NCI-H2227 treated with DMSO at 0.1 percent for 48 hours (cell line): Measurements from ENCODE around the gene DPP8.

Experiments used
- DNase-seq: peaks from one replicate; lab custom pipeline; 2025; lab: John Stamatoyannopoulos, UW

Gene DPP8

GRCh38 chr15:65423976-65424679 lies 93.4 kb downstream of the DPP8 start:
- no peak for DNase-seq

DNA sequence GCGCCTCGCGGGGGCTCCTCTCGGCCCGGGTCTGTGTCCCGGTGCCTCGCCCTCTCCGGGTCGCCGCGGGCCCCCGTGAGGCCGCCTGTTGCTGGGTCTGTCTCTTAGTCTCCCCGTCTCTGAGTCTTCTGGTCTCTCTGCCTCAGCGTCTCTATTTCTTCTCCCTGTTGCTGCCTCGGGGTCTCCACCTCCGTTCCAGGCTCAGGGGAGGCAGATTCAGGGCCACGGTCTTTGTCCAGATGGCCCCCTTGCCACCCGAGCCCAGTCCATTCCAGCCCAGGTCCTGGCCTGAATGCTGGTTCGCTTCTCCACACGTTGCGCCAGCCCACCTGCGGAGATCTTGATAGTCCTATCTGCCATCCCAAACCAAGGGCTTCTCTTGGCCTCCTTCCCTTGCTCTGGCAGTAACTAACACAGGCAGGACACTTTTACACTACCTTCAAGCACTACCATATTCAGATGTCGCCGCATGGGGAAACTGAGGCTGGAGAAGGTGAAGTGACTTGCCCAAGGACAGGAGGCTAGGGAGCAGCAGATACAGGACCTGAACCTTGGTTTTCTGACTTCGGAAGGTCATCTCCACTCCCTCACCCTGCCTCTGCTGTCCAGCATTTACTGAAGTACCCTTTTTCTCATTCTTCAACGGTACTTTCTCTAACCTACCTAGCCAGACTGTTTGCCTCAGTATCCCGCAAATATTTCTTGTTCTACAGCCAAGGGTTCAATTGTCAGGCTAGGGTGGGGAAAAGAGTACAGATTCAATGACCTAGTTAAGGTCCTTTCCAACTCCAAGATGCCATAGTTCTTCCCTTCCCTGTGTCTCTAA lies 94.1 kb downstream of the DPP8 start:
- DNase-seq, result no peak

DNA sequence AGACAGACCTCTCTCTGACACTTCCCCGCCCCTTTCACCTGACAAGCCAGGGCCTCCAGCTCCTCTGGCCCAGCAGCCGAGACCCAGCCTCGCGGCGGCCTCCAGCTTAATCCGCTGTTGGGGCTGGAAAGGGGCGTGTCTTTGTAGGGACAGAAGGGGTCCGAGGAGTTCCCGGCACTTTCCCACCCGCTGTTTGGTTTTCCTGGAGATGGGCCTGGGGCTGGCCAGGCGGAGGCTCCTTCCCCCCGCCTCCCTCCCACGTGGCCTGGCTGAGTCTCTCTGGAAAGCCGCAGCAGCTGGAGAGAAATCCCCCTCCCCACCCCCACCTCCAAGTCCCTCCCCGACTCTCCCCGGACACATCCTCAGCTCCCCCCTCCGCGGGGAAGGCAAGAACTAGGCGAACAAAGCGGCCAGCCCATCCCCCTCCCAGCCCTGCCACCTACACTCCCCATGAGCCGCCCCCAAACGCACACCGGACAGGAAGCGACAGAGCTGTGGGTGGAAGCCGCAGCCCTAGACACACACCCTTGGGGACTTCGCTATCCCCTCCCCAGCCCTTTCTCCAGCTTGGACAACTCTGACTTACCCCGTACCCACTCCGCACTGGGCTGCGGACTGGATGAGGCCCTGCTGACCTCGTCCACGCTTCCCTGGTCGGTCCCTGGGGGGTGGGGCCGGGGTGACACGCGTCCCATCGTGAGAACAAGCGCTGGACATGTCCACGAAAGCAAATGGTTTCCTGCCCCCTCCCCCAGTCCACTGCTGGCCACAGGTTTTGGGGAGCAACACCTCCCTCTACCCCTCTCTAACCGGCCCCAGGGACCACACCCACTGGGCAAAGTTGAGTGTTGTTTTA lies 95.9 kb downstream of the DPP8 start:
- peak; percentile 16 for DNase-seq

- no peak for DNase-seq
Measured at GRCh38 chr15:65420975-65421359, 96.5 kb downstream of the DPP8 start.

- no peak for DNase-seq
Measured at GRCh38 chr15:65418596-65418995, 98.9 kb downstream of the DPP8 start.

GRCh38 chr15:65416845-65417416 lies 100.6 kb downstream of the DPP8 start:
- DNase-seq, result no peak

DNA sequence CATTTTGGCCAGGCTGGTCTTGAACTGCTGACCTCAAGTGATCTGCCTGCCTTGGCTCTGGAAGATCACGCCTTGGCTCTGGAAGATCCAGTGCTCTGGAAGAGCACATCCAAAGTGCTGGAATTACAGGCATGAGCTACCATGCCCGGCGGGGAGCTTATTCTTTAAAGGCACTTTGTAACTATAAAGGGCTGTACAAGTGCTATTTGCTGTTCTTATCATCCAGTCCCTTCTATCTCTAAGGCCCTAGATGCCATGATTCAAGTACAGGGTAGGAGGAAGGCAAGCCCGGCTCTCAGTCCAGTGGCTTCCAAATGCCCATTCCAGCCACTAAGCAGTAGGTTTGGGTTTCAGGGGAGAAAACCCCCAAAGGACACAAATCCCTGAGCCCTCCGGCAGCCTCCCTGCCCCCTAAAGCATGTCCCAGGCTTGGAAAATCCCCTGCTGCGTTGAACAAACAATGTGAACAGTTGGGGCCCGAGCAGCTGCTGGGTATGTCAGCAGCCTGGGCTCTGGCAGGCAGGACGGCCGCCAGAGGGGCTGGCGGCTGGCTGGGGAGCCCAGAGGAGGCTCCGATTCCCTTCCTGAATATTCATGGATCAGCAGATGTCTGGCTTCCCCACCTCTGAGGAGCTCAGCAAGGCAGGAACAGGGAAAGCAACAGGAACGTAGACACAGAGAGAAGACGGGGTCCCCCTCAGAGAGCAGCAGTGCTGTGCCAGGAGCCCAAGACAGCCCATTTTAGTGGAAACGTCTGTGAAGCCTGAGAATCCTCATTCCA lies 102.5 kb downstream of the DPP8 start:
- DNase-seq, result peak; percentile 28

DNA sequence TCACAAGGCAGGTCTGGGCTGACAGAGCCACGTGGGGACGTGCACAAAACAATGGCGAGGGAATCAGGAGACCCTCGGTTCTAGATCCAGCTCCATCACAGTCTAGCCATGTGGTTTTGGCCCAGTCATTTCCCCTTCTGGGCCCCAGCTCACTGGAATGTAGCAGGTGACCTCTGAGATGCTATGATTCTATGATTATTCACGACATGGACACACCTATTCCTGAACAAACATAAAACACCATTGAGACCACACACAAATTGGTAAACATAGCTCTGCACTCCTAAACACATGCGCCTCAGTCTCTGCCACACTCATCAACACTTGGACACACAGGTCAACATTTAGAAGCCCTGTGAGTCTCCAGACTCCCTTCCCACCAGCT lies 103.7 kb downstream of the DPP8 start:
- no peak for DNase-seq

DNA sequence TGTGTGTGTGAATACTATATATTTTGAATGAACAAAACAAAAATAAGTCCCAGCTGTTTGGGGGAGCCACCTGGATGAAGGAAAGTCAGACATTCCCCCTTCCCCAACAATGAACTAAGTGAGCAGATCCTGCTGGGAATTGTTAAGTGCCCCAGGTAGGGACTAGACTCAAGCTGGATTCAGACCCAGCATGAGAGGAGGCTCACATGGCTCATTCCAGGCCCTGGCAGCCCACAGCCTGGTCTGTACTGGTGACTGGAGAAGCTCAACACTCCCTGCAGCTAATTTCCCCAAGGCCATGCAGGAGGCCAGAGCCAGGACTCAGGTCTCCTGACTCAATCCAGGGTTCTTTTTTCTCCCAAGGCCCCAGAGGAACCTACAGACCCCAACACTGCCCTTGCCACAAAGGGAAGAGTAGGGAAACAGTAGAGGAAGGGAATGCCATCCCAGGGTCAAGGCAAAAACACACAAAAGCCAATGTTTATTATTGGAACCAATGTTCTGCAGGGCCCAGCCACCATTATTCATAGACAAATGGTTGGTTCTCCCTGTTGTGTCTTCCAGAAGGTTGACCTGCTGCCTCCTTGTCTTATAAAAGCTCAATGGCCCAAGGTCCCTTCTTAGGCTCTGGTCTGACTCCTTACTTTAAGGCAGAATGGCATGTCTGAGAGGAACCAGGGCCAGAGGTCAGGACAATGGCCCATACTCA lies 104.3 kb downstream of the DPP8 start:
- no peak for DNase-seq

- no peak for DNase-seq
Measured at GRCh38 chr15:65412556-65412955, 104.9 kb downstream of the DPP8 start.

DNA sequence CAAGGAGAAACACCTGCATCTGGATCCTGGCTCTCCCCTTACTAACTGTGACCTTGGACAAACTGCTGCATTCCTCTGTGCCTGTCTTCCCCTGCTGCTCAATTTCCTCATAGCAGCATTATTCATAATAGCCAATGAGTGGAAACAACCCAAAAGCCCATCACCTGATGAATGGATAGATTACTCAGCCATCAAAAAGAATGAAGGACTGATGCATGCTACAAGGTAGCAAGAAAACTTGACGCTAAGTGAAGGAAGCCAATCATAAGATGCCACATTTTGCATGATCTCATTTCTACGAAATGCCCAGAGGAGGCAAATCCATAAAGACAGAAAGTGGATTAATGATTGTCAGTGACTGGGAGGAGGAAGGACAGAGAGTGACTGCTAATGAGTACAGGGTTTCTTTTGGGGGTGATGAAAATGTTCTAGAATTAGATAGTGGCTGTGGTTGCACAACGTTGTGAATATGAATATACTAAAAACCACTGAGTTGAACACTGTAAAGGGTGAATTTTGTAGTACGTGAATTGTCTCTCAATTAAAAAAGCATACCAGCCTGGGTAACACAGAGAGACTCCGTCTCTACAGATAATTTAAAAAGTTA lies 105.9 kb downstream of the DPP8 start:
- no peak for DNase-seq

- DNase-seq, result no peak
Measured at GRCh38 chr15:65410972-65411371, 106.5 kb downstream of the DPP8 start.

- DNase-seq, result no peak
Measured at GRCh38 chr15:65410036-65410435, 107.5 kb downstream of the DPP8 start.

- DNase-seq, result no peak
Measured at GRCh38 chr15:65409036-65409631, 108.4 kb downstream of the DPP8 start.

DNA sequence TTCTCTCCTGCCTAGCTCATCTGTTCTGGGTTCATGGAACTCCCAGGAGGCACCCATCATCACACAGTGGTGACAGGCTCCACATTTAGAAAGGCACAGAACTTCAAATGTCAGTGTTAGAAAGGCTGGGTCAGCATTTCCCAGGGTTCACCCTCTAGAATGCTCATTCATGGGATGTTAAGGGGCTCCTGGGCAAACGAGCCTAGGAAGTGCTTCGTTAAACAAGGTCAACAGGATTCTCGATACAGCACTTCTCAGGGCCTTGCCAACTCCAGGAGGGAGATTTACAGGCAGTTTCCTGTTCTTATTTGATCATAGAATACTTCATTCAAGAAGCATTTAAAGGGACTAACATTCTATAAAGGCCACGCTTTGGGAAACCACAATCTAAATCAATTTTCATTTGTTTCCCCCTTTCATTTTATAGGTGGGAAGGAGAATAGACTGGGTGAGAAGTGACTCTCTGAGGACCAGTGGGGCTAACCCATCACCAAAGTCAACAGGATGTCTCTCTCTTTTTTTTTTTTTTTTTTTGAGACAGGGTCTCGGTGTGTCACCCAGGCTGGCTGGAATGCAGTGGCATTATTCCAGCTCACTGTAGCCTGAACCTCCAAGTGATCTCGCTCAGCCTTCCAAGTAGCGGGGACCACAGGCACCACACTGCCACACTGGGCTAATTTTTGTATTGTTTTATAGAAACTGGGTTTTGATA lies 109.0 kb downstream of the DPP8 start:
- DNase-seq, result no peak

- DNase-seq, result no peak
Measured at GRCh38 chr15:65406424-65407000, 111.0 kb downstream of the DPP8 start.

GRCh38 chr15:65405791-65406423 lies 111.6 kb downstream of the DPP8 start:
- no peak for DNase-seq

GRCh38 chr15:65404186-65404872 lies 113.2 kb downstream of the DPP8 start:
- DNase-seq, result no peak
